ENCODE measurements around the gene AKR1C3.

- TF ChIP-seq POLR2A (IDR thresholded peaks at IDR 0.05; ENCODE audit: low read length) (no peak), GATA1 (IDR thresholded peaks at IDR 0.05; ENCODE audit: low read depth, low read length) (no peak)
These were observed 31.3 kb downstream of the AKR1C3 start for GRCh38 chr10:5125315-5126044.
